Measurements from ENCODE around the gene GDE1.

Gene GDE1

GRCh38 chr16:19512297-19512696, 9.6 kb downstream of the GDE1 start:
- no peak overlapping the region for H3K4me3 ChIP-seq (replicated peaks; ENCODE audit: insufficient read depth, low read length)
- H3K27ac ChIP-seq (replicated peaks), result no peak overlapping the region; the same call in 1 of the 2 replicates
- H3K27me3 ChIP-seq (ENCODE audit: insufficient read depth, poor library complexity, severe bottlenecking), result no peaks in the 10 kb centered on the region
- TF ChIP-seq POLR2AphosphoS5 (IDR thresholded peaks at IDR 0.05; ENCODE audit: low read depth) (no peak), REST (IDR thresholded peaks at IDR 0.05; ENCODE audit: insufficient replicate concordance, low read depth) (no peak), CTCF (IDR thresholded peaks at IDR 0.05; ENCODE audit: insufficient read depth, low read length) (no peak), GABPA (IDR thresholded peaks at IDR 0.05; ENCODE audit: low read depth) (no peak), SPI1 (IDR thresholded peaks at IDR 0.05; ENCODE audit: borderline replicate concordance, low read depth) (no peak)
- no peak for DNase-seq (ENCODE audit: low read depth in 1 of 2, low spot score in 1 of 2)

- TF ChIP-seq GABPA (IDR thresholded peaks at IDR 0.05; ENCODE audit: low read depth) (no peak), REST (IDR thresholded peaks at IDR 0.05; ENCODE audit: insufficient replicate concordance, low read depth) (no peak), CTCF (IDR thresholded peaks at IDR 0.05; ENCODE audit: insufficient read depth, low read length) (no peak), SPI1 (IDR thresholded peaks at IDR 0.05; ENCODE audit: borderline replicate concordance, low read depth) (no peak), POLR2AphosphoS5 (IDR thresholded peaks at IDR 0.05; ENCODE audit: low read depth) (no peak)
- DNase-seq (ENCODE audit: low read depth in 1 of 2, low spot score in 1 of 2), result no peak
- Histone ChIP-seq H3K27ac (replicated peaks) (no peak overlapping the region), H3K4me3 (replicated peaks; ENCODE audit: insufficient read depth, low read length) (no peak overlapping the region), H3K27me3 (ENCODE audit: insufficient read depth, poor library complexity, severe bottlenecking) (no peaks in the 10 kb centered on the region)
These were observed 14.0 kb downstream of the GDE1 start for GRCh38 chr16:19507867-19508266.

- no peak overlapping the region for H3K4me3 ChIP-seq (replicated peaks; ENCODE audit: insufficient read depth, low read length)
- H3K27ac ChIP-seq (replicated peaks), result no peak overlapping the region
- H3K27me3 ChIP-seq (ENCODE audit: insufficient read depth, poor library complexity, severe bottlenecking), result no peaks in the 10 kb centered on the region
- DNase-seq (ENCODE audit: low read depth in 1 of 2, low spot score in 1 of 2), result no peak
- TF ChIP-seq GABPA (IDR thresholded peaks at IDR 0.05; ENCODE audit: low read depth) (no peak), CTCF (IDR thresholded peaks at IDR 0.05; ENCODE audit: insufficient read depth, low read length) (no peak), SPI1 (IDR thresholded peaks at IDR 0.05; ENCODE audit: borderline replicate concordance, low read depth) (no peak), POLR2AphosphoS5 (IDR thresholded peaks at IDR 0.05; ENCODE audit: low read depth) (no peak), REST (IDR thresholded peaks at IDR 0.05; ENCODE audit: insufficient replicate concordance, low read depth) (no peak)
These were observed 14.9 kb downstream of the GDE1 start for GRCh38 chr16:19506965-19507364.
